ENCODE measurements around the gene UBE2QL1.

GRCh38 chr5:6490693-6491092 is 42.0 kb downstream of the UBE2QL1 start:
- TF ChIP-seq CTCF (IDR thresholded peaks at IDR 0.05), result no peak
- no peak for TF ChIP-seq POLR2AphosphoS5 (IDR thresholded peaks at IDR 0.05)
- TF ChIP-seq POLR2A (IDR thresholded peaks at IDR 0.05), result no peak

Data from transverse colon (tissue), 4 donors.